ENCODE data around the gene CSNK1G2.

DNA sequence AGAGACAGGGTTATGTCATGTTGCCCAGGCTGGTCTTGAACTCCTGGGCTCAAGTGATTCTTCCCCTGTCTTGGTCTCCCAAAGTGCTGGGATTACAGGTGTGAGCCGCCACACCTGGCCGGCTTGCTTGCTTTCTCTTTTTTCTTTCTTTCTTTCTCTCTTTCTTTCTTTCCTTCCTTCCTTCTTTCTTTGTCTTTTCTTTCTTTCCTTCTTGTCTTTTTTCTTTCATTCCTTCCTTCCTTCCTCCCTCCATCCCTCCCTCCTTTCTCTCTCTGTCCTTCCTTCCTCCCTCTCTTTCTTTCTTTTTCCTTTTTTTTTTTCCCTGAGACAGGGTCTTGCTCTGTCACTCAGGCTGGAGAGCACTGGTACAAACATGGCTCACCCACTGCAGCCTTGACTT lies 81.3 kb downstream of the CSNK1G2 start:
- TF ChIP-seq CTCF (IDR thresholded peaks at IDR 0.05) (no peak), POLR2A (IDR thresholded peaks at IDR 0.05) (no peak)
